Stomach (tissue), 4 donors: ENCODE measurements around the gene PDSS2.

ENCODE experiments used
- CTCF ChIP-seq, 7 experiments: fragments of 450-650 bp in 4 of 7; fragments of 200-600 bp in 3 of 7; sonication (generic) in 3 of 7; IDR thresholded peaks; one replicate each; pipeline ENCODE4 v1.5.1; 2016 to 2019; ENCODE audit warnings: antibody characterized with exemption in 7 of 7, control low read depth in 2 of 7, mild to moderate bottlenecking in 1 of 7
- EP300 ChIP-seq: sonication (generic); formaldehyde crosslinking; IDR thresholded peaks from one replicate; pipeline ENCODE4 v1.6.1; 2017; ENCODE audit warnings: antibody characterized with exemption
- POLR2A ChIP-seq, 4 donors: fragments of 450-650 bp; IDR thresholded peaks; one replicate each; pipeline ENCODE4 v1.6.1; 2016; ENCODE audit warnings: antibody characterized with exemption in 4 of 4, control low read depth in 2 of 4, mild to moderate bottlenecking in 1 of 4, moderate library complexity in 1 of 4
- POLR2AphosphoS5 ChIP-seq, 3 donors: sonication (generic); formaldehyde crosslinking; IDR thresholded peaks; one replicate each; pipeline ENCODE4 v1.6.1; 2016; ENCODE audit warnings: antibody characterized with exemption in 3 of 3

- TF ChIP-seq CTCF (IDR thresholded peaks at IDR 0.05) (no peak), POLR2A (IDR thresholded peaks at IDR 0.05) (no peak), POLR2AphosphoS5 (IDR thresholded peaks at IDR 0.05) (no peak), EP300 (no peak)
These were observed 145.6 kb downstream of the PDSS2 start for GRCh38 chr6:107313776-107314175.
